HEK293 (cell line): ENCODE data around the gene FSIP1.

Source experiments
- EGR2 ChIP-seq: fragments of 450-650 bp; formaldehyde crosslinking; IDR thresholded peaks from 2 replicates; pipeline ENCODE4 v1.5.1; 2016; ENCODE audit warnings: low read depth, missing biosample characterization, missing genetic modification characterization
- GLIS2 ChIP-seq: fragments of 450-650 bp; formaldehyde crosslinking; IDR thresholded peaks from 2 replicates; pipeline ENCODE4 v1.5.1; 2016; ENCODE audit warnings: missing biosample characterization, missing genetic modification characterization
- KLF9 ChIP-seq: fragments of 450-650 bp; formaldehyde crosslinking; IDR thresholded peaks from 2 replicates; pipeline ENCODE4 v1.5.1; 2016; ENCODE audit warnings: missing biosample characterization, missing genetic modification characterization, low read depth
- OVOL3 ChIP-seq: fragments of 450-650 bp; formaldehyde crosslinking; IDR thresholded peaks from 2 replicates; pipeline ENCODE4 v1.5.1; 2016; ENCODE audit warnings: missing biosample characterization, missing genetic modification characterization
- PRDM1 ChIP-seq: fragments of 450-650 bp; formaldehyde crosslinking; IDR thresholded peaks from 2 replicates; pipeline ENCODE4; 2016; ENCODE audit warnings: missing biosample characterization, missing genetic modification characterization
- SALL2 ChIP-seq: fragments of 450-650 bp; formaldehyde crosslinking; IDR thresholded peaks from 2 replicates; pipeline ENCODE4 v1.5.0; 2017; ENCODE audit warnings: missing biosample characterization, mild to moderate bottlenecking, missing genetic modification characterization, borderline replicate concordance
- SCRT1 ChIP-seq: fragments of 450-650 bp; formaldehyde crosslinking; IDR thresholded peaks from 2 replicates; pipeline ENCODE4 v1.5.1; 2016; ENCODE audit warnings: missing biosample characterization, missing genetic modification characterization, borderline replicate concordance
- YY1 ChIP-seq: fragments of 450-650 bp; formaldehyde crosslinking; IDR thresholded peaks from 2 replicates; pipeline ENCODE4 v1.5.1; 2018; ENCODE audit warnings: missing biosample characterization, missing genetic modification characterization
- ZBTB21 ChIP-seq: fragments of 450-650 bp; formaldehyde crosslinking; IDR thresholded peaks from 2 replicates; pipeline ENCODE4 v1.5.1; 2017; ENCODE audit warnings: missing biosample characterization, missing genetic modification characterization
- ZBTB48 ChIP-seq: fragments of 450-650 bp; formaldehyde crosslinking; IDR thresholded peaks from 2 replicates; pipeline ENCODE4 v1.5.1; 2016; ENCODE audit warnings: missing biosample characterization, missing genetic modification characterization
- ZBTB49 ChIP-seq: fragments of 450-650 bp; formaldehyde crosslinking; IDR thresholded peaks from 2 replicates; pipeline ENCODE4 v1.5.1; 2016; ENCODE audit warnings: missing biosample characterization, missing genetic modification characterization, low read depth
- ZFP3 ChIP-seq: fragments of 450-650 bp; formaldehyde crosslinking; IDR thresholded peaks from 2 replicates; pipeline ENCODE4 v1.5.1; 2016; ENCODE audit warnings: low read depth, missing biosample characterization, missing genetic modification characterization
- ZNF10 ChIP-seq: fragments of 450-650 bp; formaldehyde crosslinking; IDR thresholded peaks from 2 replicates; pipeline ENCODE4 v1.5.1; 2017; ENCODE audit warnings: missing biosample characterization, missing genetic modification characterization
- ZNF112 ChIP-seq: fragments of 450-650 bp; formaldehyde crosslinking; IDR thresholded peaks from 2 replicates; pipeline ENCODE4 v1.5.0; 2017; ENCODE audit warnings: missing biosample characterization, missing genetic modification characterization
- ZNF140 ChIP-seq: fragments of 450-650 bp; formaldehyde crosslinking; IDR thresholded peaks from 2 replicates; pipeline ENCODE4 v1.5.1; 2016; ENCODE audit warnings: missing biosample characterization, missing genetic modification characterization
- ZNF174 ChIP-seq: fragments of 450-650 bp; formaldehyde crosslinking; IDR thresholded peaks from 2 replicates; pipeline ENCODE4 v1.5.0; 2017; ENCODE audit warnings: missing biosample characterization, mild to moderate bottlenecking, missing genetic modification characterization
- ZNF19 ChIP-seq: fragments of 450-650 bp; formaldehyde crosslinking; IDR thresholded peaks from 2 replicates; pipeline ENCODE4; 2016; ENCODE audit warnings: missing biosample characterization, missing genetic modification characterization, low read depth
- ZNF248 ChIP-seq: fragments of 450-650 bp; formaldehyde crosslinking; IDR thresholded peaks from 2 replicates; pipeline ENCODE4 v1.5.1; 2017; ENCODE audit warnings: missing biosample characterization, missing genetic modification characterization
- ZNF302 ChIP-seq: fragments of 450-650 bp; formaldehyde crosslinking; IDR thresholded peaks from 2 replicates; pipeline ENCODE4 v1.5.1; 2016; ENCODE audit warnings: missing biosample characterization, missing genetic modification characterization, low read depth
- ZNF341 ChIP-seq: fragments of 450-650 bp; formaldehyde crosslinking; IDR thresholded peaks from 2 replicates; pipeline ENCODE4; 2016; ENCODE audit warnings: low read depth, missing biosample characterization, missing genetic modification characterization
- ZNF350 ChIP-seq: fragments of 450-650 bp; formaldehyde crosslinking; IDR thresholded peaks from 2 replicates; pipeline ENCODE4 v1.5.0; 2017; ENCODE audit warnings: missing biosample characterization, mild to moderate bottlenecking, missing genetic modification characterization
- ZNF366 ChIP-seq: fragments of 450-650 bp; formaldehyde crosslinking; conservative IDR thresholded peaks from 2 replicates; pipeline ENCODE4 v1.5.1; 2016; ENCODE audit warnings: missing biosample characterization, missing genetic modification characterization
- ZNF473 ChIP-seq: fragments of 450-650 bp; formaldehyde crosslinking; IDR thresholded peaks from 2 replicates; pipeline ENCODE4 v1.5.1; 2017; ENCODE audit warnings: missing biosample characterization, missing genetic modification characterization
- ZNF510 ChIP-seq: fragments of 450-650 bp; formaldehyde crosslinking; IDR thresholded peaks from 2 replicates; pipeline ENCODE4 v1.5.1; 2018; ENCODE audit warnings: mild to moderate bottlenecking, missing genetic modification characterization, missing biosample characterization; ENCODE audit not compliant: insufficient replicate concordance
- ZNF513 ChIP-seq: fragments of 450-650 bp; IDR thresholded peaks from 2 replicates; pipeline ENCODE4 v1.5.1; 2018; ENCODE audit warnings: missing biosample characterization, missing genetic modification characterization
- ZNF521 ChIP-seq: fragments of 450-650 bp; formaldehyde crosslinking; IDR thresholded peaks from 2 replicates; pipeline ENCODE4 v1.5.1; 2017; ENCODE audit warnings: missing biosample characterization, mild to moderate bottlenecking, missing genetic modification characterization
- ZNF530 ChIP-seq: fragments of 450-650 bp; formaldehyde crosslinking; IDR thresholded peaks from 2 replicates; pipeline ENCODE4 v1.5.1; 2016; ENCODE audit warnings: low read depth, missing biosample characterization, missing genetic modification characterization
- ZNF560 ChIP-seq: fragments of 450-650 bp; formaldehyde crosslinking; IDR thresholded peaks from 2 replicates; pipeline ENCODE4 v1.5.1; 2017; ENCODE audit warnings: missing biosample characterization, missing genetic modification characterization, borderline replicate concordance
- ZNF561 ChIP-seq: fragments of 450-650 bp; IDR thresholded peaks from 2 replicates; pipeline ENCODE4 v1.5.1; 2018; ENCODE audit warnings: missing biosample characterization, missing genetic modification characterization, borderline replicate concordance
- ZNF600 ChIP-seq: fragments of 450-650 bp; formaldehyde crosslinking; IDR thresholded peaks from 2 replicates; pipeline ENCODE4 v1.5.1; 2016; ENCODE audit warnings: missing biosample characterization, missing genetic modification characterization
- ZNF610 ChIP-seq: fragments of 450-650 bp; formaldehyde crosslinking; IDR thresholded peaks from 2 replicates; pipeline ENCODE4 v1.5.1; 2016; ENCODE audit warnings: missing biosample characterization, missing genetic modification characterization, borderline replicate concordance
- ZNF621 ChIP-seq: fragments of 450-650 bp; formaldehyde crosslinking; IDR thresholded peaks from 2 replicates; pipeline ENCODE4 v1.5.1; 2017; ENCODE audit warnings: missing biosample characterization, missing genetic modification characterization
- ZNF654 ChIP-seq: fragments of 450-650 bp; formaldehyde crosslinking; IDR thresholded peaks from 2 replicates; pipeline ENCODE4 v1.5.1; 2016; ENCODE audit warnings: low read depth, missing biosample characterization, missing genetic modification characterization
- ZNF664 ChIP-seq: fragments of 450-650 bp; formaldehyde crosslinking; IDR thresholded peaks from 2 replicates; pipeline ENCODE4 v1.5.1; 2016; ENCODE audit warnings: missing biosample characterization, missing genetic modification characterization
- ZNF692 ChIP-seq: fragments of 450-650 bp; formaldehyde crosslinking; IDR thresholded peaks from 2 replicates; pipeline ENCODE4 v1.5.1; 2016; ENCODE audit warnings: missing biosample characterization, missing genetic modification characterization
- ZNF701 ChIP-seq: fragments of 450-650 bp; formaldehyde crosslinking; IDR thresholded peaks from 2 replicates; pipeline ENCODE4 v1.5.1; 2016; ENCODE audit warnings: missing biosample characterization, missing genetic modification characterization
- ZNF792 ChIP-seq: fragments of 450-650 bp; formaldehyde crosslinking; IDR thresholded peaks from 2 replicates; pipeline ENCODE4 v1.5.1; 2016; ENCODE audit warnings: missing biosample characterization, missing genetic modification characterization
- ZSCAN30 ChIP-seq: fragments of 450-650 bp; IDR thresholded peaks from 2 replicates; pipeline ENCODE4 v1.5.1; 2018; ENCODE audit warnings: missing biosample characterization, mild to moderate bottlenecking, missing genetic modification characterization, moderate library complexity

Gene FSIP1

GRCh38 chr15:39580485-39581241 is 202.0 kb downstream of the FSIP1 start, which contains the start of gene THBS1 (continued):
- TF ChIP-seq ZNF610 (tag by site-specific recombination) (no peak), ZNF248 (tag by site-specific recombination) (no peak), SALL2 (tag by site-specific recombination) (no peak), ZBTB21 (no peak), GLIS2 (peak; percentile 56), ZNF654 (no peak), ZNF19 (tag by site-specific recombination) (no peak), ZBTB48 (tag by site-specific recombination) (no peak), ZNF350 (tag by site-specific recombination) (no peak), ZNF10 (tag by site-specific recombination) (no peak), ZNF600 (tag by site-specific recombination) (no peak), PRDM1 (tag by site-specific recombination) (peak; percentile 53), YY1 (no peak), ZNF664 (no peak), ZNF521 (tag by site-specific recombination) (no peak), ZNF510 (tag by site-specific recombination) (no peak), ZNF302 (tag by site-specific recombination) (no peak), ZNF112 (tag by site-specific recombination) (no peak), ZBTB49 (tag by site-specific recombination) (no peak), SCRT1 (tag by site-specific recombination) (no peak), ZNF366 (tag by site-specific recombination) (no peak), ZNF792 (tag by site-specific recombination) (no peak), ZNF701 (tag by site-specific recombination) (no peak), ZNF140 (no peak), EGR2 (tag by site-specific recombination) (peak; percentile 23; the same call in 1 of the 2 replicates), ZNF341 (peak; percentile 70), ZFP3 (tag by site-specific recombination) (no peak), ZNF473 (tag by site-specific recombination) (no peak), KLF9 (tag by site-specific recombination) (peak; percentile 21; the same call in 1 of the 2 replicates), ZNF692 (tag by site-specific recombination) (peak; percentile 71), ZNF560 (tag by site-specific recombination) (no peak), ZNF530 (tag by site-specific recombination) (no peak), ZSCAN30 (no peak), ZNF561 (0 out of 2 replicates have a peak, but pooled peaks have one; percentile 22), OVOL3 (tag by site-specific recombination) (no peak), ZNF621 (tag by site-specific recombination) (no peak), ZNF513 (tag by site-specific recombination) (no peak), ZNF174 (no peak)
